HAP-1 (cell line): Measurements from ENCODE around the gene CASP2.
A peak's percentile ranks its signal among the peaks of the same experiment; 100 is the strongest.

Experiments used
- DNase-seq, 2 experiments: peaks; one replicate each; pipeline ENCODE4 v3.0.0-alpha.2; 2016 to 2020; ENCODE audit warnings: low spot score in 2 of 2
- H3K27me3 ChIP-seq: fragments of 250-450 bp; sonication (Bioruptor Pico); 2 replicates; pipeline ENCODE4 v1.5.1; 2020; ENCODE audit warnings: low read depth, mild to moderate bottlenecking, moderate library complexity
- H3K36me3 ChIP-seq: fragments of 250-450 bp; sonication (Bioruptor Pico); replicated peaks from 2 replicates; pipeline ENCODE4 v1.5.1; 2020; ENCODE audit warnings: mild to moderate bottlenecking
- H3K4me1 ChIP-seq: fragments of 250-450 bp; sonication (Bioruptor Pico); 2 replicates; pipeline ENCODE4 v1.5.1; 2020; ENCODE audit warnings: mild to moderate bottlenecking
- H3K4me3 ChIP-seq: fragments of 250-450 bp; sonication (Bioruptor Pico); 2 replicates; pipeline ENCODE4 v1.5.1; 2020; ENCODE audit warnings: mild to moderate bottlenecking, moderate library complexity
- H3K9me3 ChIP-seq: fragments of 250-450 bp; sonication (Bioruptor Pico); 2 replicates; pipeline ENCODE4 v1.5.1; 2020; ENCODE audit warnings: mild to moderate bottlenecking, moderate library complexity
- in situ Hi-C: fragments of 300-500 bp; cut with MboI; formaldehyde crosslinking; loops from 3 replicates; pipeline ENCODE4 v1.14.3; 2020; ENCODE audit warnings: low sequenced_read_pairs, inconsistent platforms, mixed read lengths

The CASP2 gene

GRCh38 chr7:143279186-143280098, 8.7 kb upstream of the CASP2 start:
- Histone ChIP-seq H3K9me3 (no peaks in the 10 kb centered on the region), H3K4me3 (no peak overlapping the region), H3K4me1 (peaks cover 28% of the 10 kb centered on the region), H3K27me3 (no peaks in the 10 kb centered on the region), H3K36me3 (no peaks in the 10 kb centered on the region)
- in situ Hi-C loops, result no loop called here
- DNase-seq, result peak; percentile 43 to 88

GRCh38 chr7:143280160-143280559, 8.0 kb upstream of the CASP2 start:
- H3K27me3 ChIP-seq, result no peaks in the 10 kb centered on the region
- DNase-seq, result no peak
- in situ Hi-C loops, result no loop called here
- H3K4me1 ChIP-seq, result peaks cover 28% of the 10 kb centered on the region
- H3K36me3 ChIP-seq, result no peaks in the 10 kb centered on the region
- H3K9me3 ChIP-seq, result no peaks in the 10 kb centered on the region
- no peak overlapping the region for H3K4me3 ChIP-seq

DNA sequence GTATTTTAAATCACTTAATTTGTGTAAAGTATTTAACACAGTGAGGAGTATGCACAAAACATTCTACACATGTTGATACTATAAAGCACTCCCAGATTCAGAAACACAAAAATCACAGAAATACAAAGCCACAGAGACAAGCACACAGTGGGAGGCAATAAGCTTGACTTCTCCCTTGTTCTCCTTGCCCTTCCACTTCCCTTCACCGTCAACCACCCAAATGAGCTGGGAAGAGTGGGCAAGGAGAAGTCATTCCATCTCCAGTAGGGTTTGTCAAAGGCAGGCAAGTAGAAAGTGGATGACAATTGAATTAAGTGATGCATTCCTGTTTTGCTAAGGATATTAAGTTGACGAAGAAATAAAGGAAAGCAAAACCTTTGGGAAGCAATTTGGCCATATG, 7.6 kb upstream of the CASP2 start:
- no peak overlapping the region for H3K4me3 ChIP-seq
- no peaks in the 10 kb centered on the region for H3K27me3 ChIP-seq
- H3K9me3 ChIP-seq, result no peaks in the 10 kb centered on the region
- in situ Hi-C loops, result no loop called here
- peaks cover 28% of the 10 kb centered on the region for H3K4me1 ChIP-seq
- DNase-seq, result no peak
- no peaks in the 10 kb centered on the region for H3K36me3 ChIP-seq

GRCh38 chr7:143281529-143281928, 6.6 kb upstream of the CASP2 start:
- peaks cover 28% of the 10 kb centered on the region for H3K4me1 ChIP-seq
- H3K27me3 ChIP-seq, result no peaks in the 10 kb centered on the region
- no peaks in the 10 kb centered on the region for H3K36me3 ChIP-seq
- DNase-seq, result no peak
- no peak overlapping the region for H3K4me3 ChIP-seq
- in situ Hi-C loops, result no loop called here
- H3K9me3 ChIP-seq, result no peaks in the 10 kb centered on the region

GRCh38 chr7:143282124-143282523, 6.0 kb upstream of the CASP2 start:
- H3K9me3 ChIP-seq, result no peaks in the 10 kb centered on the region; the same call in 1 of the 2 replicates
- in situ Hi-C loops, result no loop called here
- H3K36me3 ChIP-seq, result no peaks in the 10 kb centered on the region
- H3K27me3 ChIP-seq, result no peaks in the 10 kb centered on the region
- no peak overlapping the region for H3K4me3 ChIP-seq
- H3K4me1 ChIP-seq, result peaks cover 28% of the 10 kb centered on the region
- DNase-seq, result no peak

GRCh38 chr7:143283381-143283780, 4.8 kb upstream of the CASP2 start:
- peaks cover 31% of the 10 kb centered on the region for H3K4me1 ChIP-seq
- DNase-seq, result peak; percentile 18
- H3K27me3 ChIP-seq, result no peaks in the 10 kb centered on the region
- peaks cover 6% of the 10 kb centered on the region; the same call in 1 of the 2 replicates for H3K9me3 ChIP-seq
- H3K4me3 ChIP-seq, result no peak overlapping the region
- in situ Hi-C loops, result no loop called here
- H3K36me3 ChIP-seq, result no peaks in the 10 kb centered on the region; the same call in 1 of the 2 replicates

- Histone ChIP-seq H3K9me3 (peaks cover 6% of the 10 kb centered on the region; the same call in 1 of the 2 replicates), H3K36me3 (no peaks in the 10 kb centered on the region; the same call in 1 of the 2 replicates), H3K4me3 (no peak within 1 kb of the TSS), H3K4me1 (peaks cover 25% of the 10 kb centered on the region), H3K27me3 (no peaks in the 10 kb centered on the region)
- peak in 1 of 2 experiments; percentile 60 for DNase-seq
- in situ Hi-C loops, result no loop called here
Observed at GRCh38 chr7:143284591-143285469, 3.3 kb upstream of the CASP2 start, which contains the start of gene TMEM139. Gene TMEM139, plus strand, starts transcription at chr7:143284958. Its CDS starts 1,000 bp downstream, at chr7:143285958.

DNA sequence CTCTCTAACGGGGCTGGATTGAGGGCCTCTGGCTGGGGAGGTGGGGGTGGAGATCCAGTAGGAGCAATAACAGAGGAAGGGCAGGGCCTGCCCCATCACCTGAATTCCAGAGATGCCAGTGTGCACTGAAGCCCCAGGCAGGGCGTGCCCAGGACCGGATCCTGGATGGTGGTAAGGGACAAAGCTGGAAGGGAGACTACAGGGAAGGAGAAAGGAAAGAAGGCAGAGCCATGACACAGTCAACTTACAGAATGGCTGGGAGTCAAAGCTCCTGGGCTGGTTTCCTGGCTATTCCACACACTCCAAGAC, 2.7 kb upstream of the CASP2 start:
- no peak for DNase-seq

GRCh38 chr7:143285806-143286521, 2.2 kb upstream of the CASP2 start:
- Histone ChIP-seq H3K27me3 (no peaks in the 10 kb centered on the region), H3K4me1 (peaks cover 30% of the 10 kb centered on the region), H3K9me3 (peaks cover 6% of the 10 kb centered on the region; the same call in 1 of the 2 replicates), H3K36me3 (no peaks in the 10 kb centered on the region; the same call in none of the 2 replicates), H3K4me3 (no peak overlapping the region)
- DNase-seq, result no peak
- in situ Hi-C loops, result no loop called here

More for the DNA sequence above, 2.7 kb upstream of the CASP2 start:
- in situ Hi-C loops, result no loop called here
- H3K27me3 ChIP-seq, result no peaks in the 10 kb centered on the region
- no peak overlapping the region for H3K4me3 ChIP-seq
- peaks cover 25% of the 10 kb centered on the region for H3K4me1 ChIP-seq
- H3K36me3 ChIP-seq, result no peaks in the 10 kb centered on the region; the same call in 1 of the 2 replicates
- peaks cover 6% of the 10 kb centered on the region; the same call in 1 of the 2 replicates for H3K9me3 ChIP-seq

DNA sequence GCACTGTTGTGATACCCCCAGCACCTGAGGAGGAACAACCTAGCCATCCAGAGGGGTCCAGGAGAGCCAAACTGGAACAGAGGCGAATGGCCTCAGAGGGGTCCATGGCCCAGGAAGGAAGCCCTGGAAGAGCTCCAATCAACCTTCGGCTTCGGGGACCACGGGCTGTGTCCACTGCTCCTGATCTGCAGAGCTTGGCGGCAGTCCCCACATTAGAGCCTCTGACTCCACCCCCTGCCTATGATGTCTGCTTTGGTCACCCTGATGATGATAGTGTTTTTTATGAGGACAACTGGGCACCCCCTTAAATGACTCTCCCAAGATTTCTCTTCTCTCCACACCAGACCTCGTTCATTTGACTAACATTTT, 1.6 kb upstream of the CASP2 start:
- Histone ChIP-seq H3K36me3 (no peaks in the 10 kb centered on the region; the same call in none of the 2 replicates), H3K27me3 (no peaks in the 10 kb centered on the region), H3K9me3 (peaks cover 6% of the 10 kb centered on the region; the same call in 1 of the 2 replicates), H3K4me3 (no peak overlapping the region), H3K4me1 (peaks cover 30% of the 10 kb centered on the region)
- no peak for DNase-seq
- in situ Hi-C loops, result no loop called here

- H3K36me3 ChIP-seq, result peaks cover 7% of the 10 kb centered on the region
- H3K27me3 ChIP-seq, result no peaks in the 10 kb centered on the region
- H3K4me1 ChIP-seq, result peaks cover 27% of the 10 kb centered on the region
- H3K4me3 ChIP-seq, result peak overlapping the region; percentile 95
- peaks cover 6% of the 10 kb centered on the region; the same call in 1 of the 2 replicates for H3K9me3 ChIP-seq
- no peak for DNase-seq
- in situ Hi-C loops, result no loop called here
Observed at GRCh38 chr7:143287339-143287934, 714 bp upstream of the CASP2 start.

GRCh38 chr7:143288836-143289235, 685 bp downstream of the CASP2 start:
- Histone ChIP-seq H3K4me3 (peak overlapping the region; percentile 95), H3K4me1 (peaks cover 20% of the 10 kb centered on the region), H3K36me3 (peaks cover 21% of the 10 kb centered on the region), H3K27me3 (no peaks in the 10 kb centered on the region), H3K9me3 (peaks cover 6% of the 10 kb centered on the region; the same call in 1 of the 2 replicates)
- in situ Hi-C loops, result no loop called here
- peak; percentile 14 to 16 for DNase-seq

DNA sequence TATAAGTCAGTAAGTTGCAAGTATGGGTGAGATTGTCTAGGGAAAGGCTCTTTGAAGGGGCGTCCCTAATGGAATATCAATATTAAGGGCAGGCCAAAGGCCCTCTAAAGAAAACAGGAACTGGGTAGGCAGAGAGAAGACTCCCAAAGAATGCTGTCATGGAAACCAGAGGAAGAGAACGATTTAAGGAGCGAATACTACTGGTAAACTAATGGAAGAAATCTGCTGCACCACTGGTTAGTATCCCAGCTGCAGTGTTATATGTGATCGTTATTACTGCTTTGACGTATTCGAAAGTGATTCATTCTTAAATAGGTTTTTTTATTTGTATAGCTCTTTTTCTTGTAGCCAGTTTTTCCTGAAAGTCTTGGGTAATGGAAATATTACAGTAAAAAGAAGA, 1.3 kb downstream of the CASP2 start:
- Histone ChIP-seq H3K4me3 (peak overlapping the region; percentile 95), H3K36me3 (peaks cover 27% of the 10 kb centered on the region), H3K27me3 (no peaks in the 10 kb centered on the region), H3K9me3 (peaks cover 6% of the 10 kb centered on the region; the same call in 1 of the 2 replicates), H3K4me1 (peaks cover 16% of the 10 kb centered on the region)
- DNase-seq, result peak in 1 of 2 experiments; percentile 24
- in situ Hi-C loops, result no loop called here
